ENCODE results near the gene DMD.
"Not testable (repeated sequence)": the region's sequence is repeated elsewhere in the genome, so short reads cannot be mapped to it uniquely, and the experiment has no call there.

The DMD gene

GRCh38 chrX:32749070-32749469 is 462.3 kb downstream of the DMD start:
- ATAC-seq: no peak
- Mint-ChIP-seq H3K27ac (no peak overlapping the region), H3K36me3 (no peaks in the 10 kb centered on the region), H3K4me3 (no peak overlapping the region), H3K4me1 (no peaks in the 10 kb centered on the region), H3K27me3 (no peaks in the 10 kb centered on the region), H3K9me3 (no peaks in the 10 kb centered on the region)

GRCh38 chrX:32745323-32745722 is 466.0 kb downstream of the DMD start:
- Mint-ChIP-seq H3K27me3 (no peaks in the 10 kb centered on the region), H3K27ac (no peak overlapping the region), H3K4me1 (no peaks in the 10 kb centered on the region), H3K4me3 (no peak overlapping the region), H3K9me3 (no peaks in the 10 kb centered on the region), H3K36me3 (no peaks in the 10 kb centered on the region)
- no peak for ATAC-seq

GRCh38 chrX:32744921-32745320 is 466.4 kb downstream of the DMD start:
- Mint-ChIP-seq H3K9me3 (no peaks in the 10 kb centered on the region), H3K36me3 (no peaks in the 10 kb centered on the region), H3K4me3 (no peak overlapping the region), H3K4me1 (no peaks in the 10 kb centered on the region), H3K27me3 (no peaks in the 10 kb centered on the region), H3K27ac (no peak overlapping the region)
- no peak for ATAC-seq

GRCh38 chrX:32741910-32742309 is 469.4 kb downstream of the DMD start:
- Mint-ChIP-seq H3K36me3 (no peaks in the 10 kb centered on the region), H3K4me3 (no peak overlapping the region), H3K27me3 (no peaks in the 10 kb centered on the region), H3K4me1 (no peaks in the 10 kb centered on the region), H3K9me3 (no peaks in the 10 kb centered on the region), H3K27ac (no peak overlapping the region)
- no peak for ATAC-seq

GRCh38 chrX:32708542-32708941 is 502.8 kb downstream of the DMD start:
- Mint-ChIP-seq H3K27ac (no peak overlapping the region), H3K27me3 (no peaks in the 10 kb centered on the region), H3K4me3 (no peak overlapping the region), H3K36me3 (no peaks in the 10 kb centered on the region), H3K4me1 (no peaks in the 10 kb centered on the region), H3K9me3 (no peaks in the 10 kb centered on the region)
- no peak for ATAC-seq

GRCh38 chrX:32705385-32705784 is 506.0 kb downstream of the DMD start:
- not testable (repeated sequence) for H3K36me3 Mint-ChIP-seq, H3K9me3 Mint-ChIP-seq, H3K4me1 Mint-ChIP-seq, H3K4me3 Mint-ChIP-seq, ATAC-seq, H3K27me3 Mint-ChIP-seq, H3K27ac Mint-ChIP-seq

- no peaks in the 10 kb centered on the region for H3K4me1 Mint-ChIP-seq
- H3K36me3 Mint-ChIP-seq: no peaks in the 10 kb centered on the region
- ATAC-seq: no peak
- H3K27ac Mint-ChIP-seq: no peak overlapping the region
- H3K9me3 Mint-ChIP-seq: no peaks in the 10 kb centered on the region
- no peaks in the 10 kb centered on the region for H3K27me3 Mint-ChIP-seq
- no peak overlapping the region for H3K4me3 Mint-ChIP-seq
These were observed 524.0 kb downstream of the DMD start for GRCh38 chrX:32687379-32687778.

GRCh38 chrX:32678487-32678886 is 532.9 kb downstream of the DMD start:
- Mint-ChIP-seq H3K9me3 (no peaks in the 10 kb centered on the region), H3K4me3 (no peak overlapping the region), H3K36me3 (no peaks in the 10 kb centered on the region), H3K27ac (no peak overlapping the region), H3K27me3 (no peaks in the 10 kb centered on the region), H3K4me1 (no peaks in the 10 kb centered on the region)
- no peak for ATAC-seq

- H3K27me3 Mint-ChIP-seq: no peaks in the 10 kb centered on the region
- no peak for ATAC-seq
- H3K4me1 Mint-ChIP-seq: no peaks in the 10 kb centered on the region
- H3K4me3 Mint-ChIP-seq: no peak overlapping the region
- no peak overlapping the region for H3K27ac Mint-ChIP-seq
- no peaks in the 10 kb centered on the region for H3K9me3 Mint-ChIP-seq
- no peaks in the 10 kb centered on the region for H3K36me3 Mint-ChIP-seq
These were observed 538.2 kb downstream of the DMD start for GRCh38 chrX:32673193-32673592.

GRCh38 chrX:32662516-32662915 is 548.8 kb downstream of the DMD start:
- Mint-ChIP-seq H3K4me1 (no peaks in the 10 kb centered on the region), H3K36me3 (no peaks in the 10 kb centered on the region), H3K27me3 (no peaks in the 10 kb centered on the region), H3K27ac (no peak overlapping the region), H3K9me3 (peaks cover 5% of the 10 kb centered on the region), H3K4me3 (no peak overlapping the region)
- no peak for ATAC-seq

GRCh38 chrX:32644476-32645245 is 566.7 kb downstream of the DMD start:
- H3K27me3 Mint-ChIP-seq: no peaks in the 10 kb centered on the region
- no peak overlapping the region for H3K4me3 Mint-ChIP-seq
- no peaks in the 10 kb centered on the region for H3K36me3 Mint-ChIP-seq
- H3K9me3 Mint-ChIP-seq: no peaks in the 10 kb centered on the region
- ATAC-seq: no peak
- no peak overlapping the region for H3K27ac Mint-ChIP-seq
- no peaks in the 10 kb centered on the region for H3K4me1 Mint-ChIP-seq

- Mint-ChIP-seq H3K9me3 (no peaks in the 10 kb centered on the region), H3K27ac (no peak overlapping the region), H3K36me3 (no peaks in the 10 kb centered on the region), H3K4me1 (no peaks in the 10 kb centered on the region), H3K4me3 (no peak overlapping the region), H3K27me3 (no peaks in the 10 kb centered on the region)
- ATAC-seq: no peak
These were observed 569.1 kb downstream of the DMD start for GRCh38 chrX:32642283-32642682.

- no peaks in the 10 kb centered on the region for H3K9me3 Mint-ChIP-seq
- no peaks in the 10 kb centered on the region for H3K4me1 Mint-ChIP-seq
- no peaks in the 10 kb centered on the region for H3K36me3 Mint-ChIP-seq
- no peak overlapping the region for H3K27ac Mint-ChIP-seq
- ATAC-seq: no peak
- H3K4me3 Mint-ChIP-seq: no peak overlapping the region
- H3K27me3 Mint-ChIP-seq: no peaks in the 10 kb centered on the region
These were observed 593.2 kb downstream of the DMD start for GRCh38 chrX:32618154-32618553.

- Mint-ChIP-seq H3K4me1 (no peaks in the 10 kb centered on the region), H3K27ac (no peak overlapping the region), H3K9me3 (no peaks in the 10 kb centered on the region), H3K4me3 (no peak overlapping the region), H3K27me3 (no peaks in the 10 kb centered on the region), H3K36me3 (no peaks in the 10 kb centered on the region)
- ATAC-seq: no peak
These were observed 596.6 kb downstream of the DMD start for GRCh38 chrX:32614707-32615106.

- Mint-ChIP-seq H3K9me3 (peaks cover 3% of the 10 kb centered on the region), H3K4me1 (no peaks in the 10 kb centered on the region), H3K36me3 (no peaks in the 10 kb centered on the region), H3K4me3 (no peak overlapping the region), H3K27me3 (no peaks in the 10 kb centered on the region), H3K27ac (no peak overlapping the region)
- ATAC-seq: no peak
These were observed 612.2 kb downstream of the DMD start for GRCh38 chrX:32599156-32599555.

GRCh38 chrX:32598707-32599106 is 612.6 kb downstream of the DMD start:
- H3K27me3 Mint-ChIP-seq: no peaks in the 10 kb centered on the region
- no peaks in the 10 kb centered on the region for H3K4me1 Mint-ChIP-seq
- peaks cover 3% of the 10 kb centered on the region for H3K9me3 Mint-ChIP-seq
- no peaks in the 10 kb centered on the region for H3K36me3 Mint-ChIP-seq
- no peak overlapping the region for H3K4me3 Mint-ChIP-seq
- no peak overlapping the region for H3K27ac Mint-ChIP-seq
- ATAC-seq: no peak

- no peaks in the 10 kb centered on the region for H3K27me3 Mint-ChIP-seq
- ATAC-seq: no peak
- H3K4me3 Mint-ChIP-seq: no peak overlapping the region
- no peaks in the 10 kb centered on the region for H3K36me3 Mint-ChIP-seq
- peaks cover 3% of the 10 kb centered on the region for H3K9me3 Mint-ChIP-seq
- H3K4me1 Mint-ChIP-seq: no peaks in the 10 kb centered on the region
- H3K27ac Mint-ChIP-seq: no peak overlapping the region
These were observed 613.6 kb downstream of the DMD start for GRCh38 chrX:32597777-32598176.
